Stimulated activated CD4-positive, alpha-beta T cell treated with anti-CD3 and anti-CD28 coated beads, Interleukin-4, amount 100 ng/mL, for 24 hours (primary cell): ENCODE results near the gene S100A14.
"Not testable (repeated sequence)": the region's sequence is repeated elsewhere in the genome, so short reads cannot be mapped to it uniquely, and the experiment has no call there.

Experiments
- DNase-seq: peaks from one replicate; pipeline ENCODE4 v3.0.0-alpha.2; 2020

S100A14 gene

GRCh38 chr1:153616144-153616916, at the start of gene S100A14:
Gene S100A14, minus strand, starts transcription at chr1:153616325. Its CDS starts 467 bp downstream, at chr1:153615858.
- DNase-seq: no peak

- DNase-seq: no peak
Observed at GRCh38 chr1:153663211-153663610, 47.1 kb upstream of the S100A14 start.

GRCh38 chr1:153662269-153662668, 46.1 kb upstream of the S100A14 start:
- no peak for DNase-seq

DNA sequence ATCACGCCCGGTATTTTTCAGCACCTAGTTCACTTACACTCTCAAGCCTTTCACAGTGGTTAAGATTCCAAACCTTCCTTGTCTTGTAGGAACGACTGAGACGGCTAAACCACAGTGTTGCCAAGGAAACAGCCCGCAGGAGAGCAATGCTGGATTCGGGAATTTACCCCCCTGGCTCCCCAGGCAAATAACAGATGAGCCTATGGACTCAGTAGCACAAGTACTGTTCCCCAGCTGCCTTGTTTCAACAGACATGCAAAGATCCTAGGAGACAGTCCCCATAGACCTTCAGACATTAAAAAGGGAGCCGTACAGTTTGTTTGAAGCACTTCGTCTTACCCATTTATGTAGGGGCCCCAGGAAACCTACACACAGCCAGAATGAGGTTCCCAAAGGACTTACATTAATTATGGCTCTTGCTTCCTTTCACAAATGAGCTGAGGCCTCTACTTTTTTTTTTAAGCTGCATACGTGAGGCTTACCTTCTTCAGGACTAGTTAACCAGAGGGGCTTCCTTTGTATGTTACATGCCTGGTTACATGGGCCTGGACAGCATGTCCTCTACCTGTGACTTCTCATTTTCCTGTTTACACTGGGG, 45.1 kb upstream of the S100A14 start:
- no peak for DNase-seq

DNA sequence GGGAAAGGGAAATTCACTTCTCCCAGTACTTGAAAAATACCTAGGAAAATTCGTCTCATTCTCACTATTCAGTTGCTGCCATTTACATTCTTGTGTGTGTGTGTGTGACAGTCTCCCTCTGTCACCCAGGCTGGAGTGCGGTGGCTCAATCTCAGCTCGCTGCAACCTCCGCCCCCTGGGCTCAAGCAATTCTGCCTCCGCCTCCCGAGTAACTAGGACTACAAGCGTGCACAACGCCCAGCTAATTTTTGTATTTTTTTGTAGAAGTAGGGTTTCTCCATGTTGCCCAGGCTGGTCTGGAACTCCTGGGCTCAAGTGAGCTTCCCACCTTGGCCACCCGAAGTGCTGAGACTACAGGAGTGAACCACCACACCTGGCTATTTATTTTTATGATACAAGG, 43.5 kb upstream of the S100A14 start:
- DNase-seq: no peak

GRCh38 chr1:153659175-153659534, 43.0 kb upstream of the S100A14 start:
- no peak for DNase-seq

- DNase-seq: peak; percentile 92
Observed at GRCh38 chr1:153658400-153659174, 42.5 kb upstream of the S100A14 start, which contains the start of gene SNAPIN. Gene SNAPIN, plus strand, starts transcription at chr1:153658703. Its CDS starts 41 bp downstream, at chr1:153658744.

DNA sequence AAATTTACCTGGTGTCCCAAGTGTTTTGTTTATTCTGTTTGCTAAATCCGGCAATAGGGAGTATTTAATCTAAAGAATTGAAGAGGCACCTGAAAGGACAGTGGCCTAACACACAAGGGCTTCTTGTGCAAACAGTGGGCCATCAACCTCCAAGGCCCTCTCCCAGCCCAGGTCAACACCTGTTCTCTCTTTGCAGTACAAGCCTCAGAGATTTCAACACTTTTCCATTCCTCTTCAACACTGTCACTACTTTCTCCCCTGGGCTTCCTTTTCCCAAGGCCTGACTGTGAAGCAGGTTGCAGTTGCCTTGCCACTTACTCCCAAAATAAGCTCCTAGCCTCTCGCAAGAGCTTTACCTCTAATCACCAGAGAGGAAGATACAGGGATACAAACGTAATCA, 39.2 kb upstream of the S100A14 start:
- no peak for DNase-seq

DNA sequence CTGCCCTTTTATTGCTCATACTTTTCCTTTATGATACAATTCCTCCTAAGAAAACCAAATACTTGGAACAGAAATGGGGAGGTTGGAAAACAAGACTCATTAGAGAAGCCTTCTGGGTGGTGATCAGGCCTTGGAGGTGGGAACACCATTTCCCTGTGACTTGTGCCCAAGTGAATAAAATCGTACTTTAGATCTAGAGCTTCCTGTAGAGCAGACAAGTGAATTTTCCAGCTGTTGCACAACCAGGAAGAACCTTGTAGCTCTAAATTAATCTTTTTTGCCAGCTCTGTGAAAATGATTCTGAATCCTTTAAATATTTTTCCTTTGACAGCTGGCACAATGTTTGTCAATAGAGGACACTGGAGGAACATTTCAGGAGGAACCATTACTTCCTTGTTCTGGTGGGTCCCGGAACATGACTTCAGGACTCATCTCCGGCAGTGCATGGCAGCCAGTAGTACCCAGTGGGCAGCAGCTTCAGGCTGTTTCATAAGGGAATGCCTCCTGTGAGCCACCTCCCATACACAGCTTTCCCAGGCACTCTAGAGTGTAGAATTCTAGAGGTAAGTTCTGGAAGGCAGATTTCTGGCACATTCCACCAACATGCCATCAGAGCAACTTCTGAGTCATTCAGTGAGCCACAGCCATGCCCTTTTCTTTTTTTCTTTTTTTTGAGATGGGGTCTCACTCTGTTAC, 36.8 kb upstream of the S100A14 start:
- DNase-seq: no peak

DNA sequence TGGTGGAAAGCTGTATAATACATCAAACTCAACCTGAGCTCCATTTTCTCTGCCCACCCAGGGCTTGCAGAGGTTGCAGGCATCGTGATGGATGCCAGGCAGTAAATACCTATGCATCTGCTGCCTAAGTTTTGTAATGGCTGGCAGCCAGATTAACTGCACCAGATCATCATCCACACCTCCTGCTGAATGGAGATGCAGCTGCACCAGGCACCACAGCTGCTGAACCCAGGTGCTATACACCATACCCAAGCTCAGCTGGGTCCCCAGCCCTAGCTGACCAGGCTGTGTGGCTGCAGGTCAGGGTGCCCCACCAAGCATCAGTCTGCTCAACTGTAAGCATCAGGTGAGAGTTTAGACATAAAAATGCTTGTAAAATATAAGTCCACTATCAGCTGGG, 35.6 kb upstream of the S100A14 start:
- no peak for DNase-seq

- DNase-seq: no peak
Observed at GRCh38 chr1:153649863-153650235, 33.7 kb upstream of the S100A14 start.

- DNase-seq: no peak
Observed at GRCh38 chr1:153649137-153649862, 33.2 kb upstream of the S100A14 start.

DNA sequence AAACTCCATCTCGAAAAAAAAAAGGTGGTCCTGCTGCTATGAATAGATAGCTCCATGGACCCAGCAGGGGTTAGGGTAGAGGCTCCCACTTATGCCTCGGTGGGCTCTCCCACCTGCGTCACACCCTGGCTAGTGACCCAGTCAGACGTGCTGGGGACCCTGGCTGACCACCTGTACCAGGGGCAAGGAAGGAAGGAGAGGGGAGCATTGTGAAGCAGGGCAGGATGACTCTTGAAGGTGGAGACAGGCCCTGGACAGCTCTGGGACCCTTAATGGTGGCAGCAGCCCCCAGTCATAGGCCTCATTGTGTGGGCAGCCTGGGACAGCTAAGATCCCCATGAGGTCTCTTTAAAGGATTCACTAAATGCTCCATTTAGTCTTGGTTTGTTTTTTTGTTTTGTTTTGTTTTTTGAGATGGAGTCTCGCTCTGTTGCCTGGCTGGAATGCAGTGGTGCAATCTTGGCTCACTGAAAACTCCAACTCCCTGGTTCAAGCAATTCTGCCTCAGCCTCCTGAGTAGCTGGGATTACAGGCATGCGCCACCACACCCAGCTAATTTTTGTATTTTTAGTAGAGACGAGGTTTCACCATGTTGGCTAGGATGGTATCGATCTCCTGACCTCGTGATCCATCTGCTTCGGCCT, 32.0 kb upstream of the S100A14 start:
- DNase-seq: no peak

DNA sequence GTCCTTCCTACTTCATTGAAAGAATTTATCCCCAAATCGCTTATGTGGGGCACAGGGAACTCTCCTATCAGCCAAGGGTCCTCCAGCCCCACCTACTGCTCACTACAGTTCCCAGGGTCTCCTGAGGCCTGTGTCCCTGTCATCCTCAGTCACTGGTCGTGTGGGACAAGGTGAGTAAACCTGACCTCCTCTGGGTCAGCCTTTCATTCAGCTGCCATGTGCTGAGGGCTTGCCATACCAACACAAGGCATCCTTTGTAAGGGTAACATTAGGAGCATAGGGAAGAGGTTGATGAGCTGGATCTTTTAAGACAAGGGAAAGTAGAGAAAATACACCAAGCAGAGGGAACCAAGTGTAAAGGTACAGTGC, 31.2 kb upstream of the S100A14 start:
- no peak for DNase-seq

- no peak for DNase-seq
Observed at GRCh38 chr1:153646672-153647345, 30.7 kb upstream of the S100A14 start.

DNA sequence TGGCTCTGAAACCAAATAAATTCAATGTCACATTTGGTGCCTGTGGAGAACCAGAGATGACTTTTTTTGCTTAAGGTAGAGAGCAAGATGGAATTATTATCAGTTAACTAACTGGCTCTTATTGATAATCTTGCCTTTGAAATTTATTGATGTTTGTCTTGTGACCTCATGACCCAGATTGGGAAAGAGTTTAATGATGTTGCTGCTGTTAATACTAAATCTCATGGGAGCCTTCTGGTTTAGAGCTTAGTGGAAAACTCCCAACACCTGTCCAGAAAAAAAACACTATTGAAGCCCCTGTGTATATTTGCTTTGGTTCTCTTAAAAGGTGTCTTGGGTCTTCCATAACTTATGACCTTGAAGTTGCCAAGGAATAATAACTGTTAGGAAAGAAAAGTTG, 27.7 kb upstream of the S100A14 start:
- DNase-seq: no peak

DNA sequence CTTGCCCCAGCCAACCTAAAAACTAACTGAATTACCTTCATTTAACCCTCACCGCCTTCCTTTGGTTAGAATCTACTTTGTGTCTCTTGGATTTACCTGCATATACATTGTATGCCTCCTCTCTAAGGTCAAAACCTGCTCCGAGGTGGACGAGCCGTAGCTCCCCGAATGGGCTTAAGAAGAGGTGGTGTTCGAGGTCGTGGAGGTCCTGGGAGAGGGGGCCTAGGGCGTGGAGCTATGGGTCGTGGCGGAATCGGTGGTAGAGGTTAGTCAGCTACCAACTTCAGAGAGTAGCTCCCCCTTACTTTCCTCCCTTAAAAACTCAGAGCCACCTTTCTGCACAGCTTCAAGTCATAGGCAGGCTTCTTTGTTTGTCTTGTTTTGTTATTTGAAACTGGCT, 27.0 kb upstream of the S100A14 start:
- no peak for DNase-seq

DNA sequence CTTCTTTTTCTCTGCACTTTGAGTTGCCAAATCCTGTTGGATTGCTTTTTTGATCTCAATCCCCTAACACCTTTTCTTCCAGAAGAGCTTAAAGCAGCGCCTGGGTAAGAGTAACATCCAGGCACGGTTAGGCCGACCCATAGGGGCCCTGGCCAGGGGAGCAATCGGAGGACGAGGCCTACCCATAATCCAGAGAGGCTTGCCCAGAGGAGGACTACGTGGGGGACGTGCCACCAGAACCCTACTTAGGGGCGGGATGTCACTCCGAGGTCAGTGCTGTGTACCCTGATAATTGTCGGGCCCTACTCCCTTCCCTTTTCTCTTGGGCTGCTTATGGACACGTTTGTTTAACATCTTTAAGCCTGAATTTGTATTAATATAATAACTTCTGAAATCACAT, 26.0 kb upstream of the S100A14 start:
- DNase-seq: no peak

GRCh38 chr1:153640861-153641260, 24.7 kb upstream of the S100A14 start:
- DNase-seq: no peak

GRCh38 chr1:153640213-153640612, 24.1 kb upstream of the S100A14 start:
- not testable (repeated sequence) for DNase-seq

DNA sequence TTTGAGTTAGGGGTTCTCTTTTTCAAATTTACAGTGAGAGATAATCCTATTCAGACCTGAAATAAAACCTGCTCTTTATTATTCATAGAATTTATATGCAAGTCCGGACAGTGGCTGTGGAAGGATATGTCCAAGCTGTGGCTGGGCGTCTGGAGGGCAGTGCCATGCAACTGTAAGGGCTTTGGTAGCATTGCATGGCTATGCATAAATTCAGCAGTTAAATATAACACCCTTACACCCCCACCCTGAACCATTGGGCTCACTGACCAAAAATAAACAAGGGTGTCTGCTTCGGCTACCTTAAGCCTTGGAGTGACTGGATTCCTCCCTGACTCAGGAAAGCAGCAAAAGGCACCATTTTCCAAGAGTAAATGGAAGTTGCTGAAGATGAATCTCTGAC, 23.2 kb upstream of the S100A14 start:
- DNase-seq: no peak

DNA sequence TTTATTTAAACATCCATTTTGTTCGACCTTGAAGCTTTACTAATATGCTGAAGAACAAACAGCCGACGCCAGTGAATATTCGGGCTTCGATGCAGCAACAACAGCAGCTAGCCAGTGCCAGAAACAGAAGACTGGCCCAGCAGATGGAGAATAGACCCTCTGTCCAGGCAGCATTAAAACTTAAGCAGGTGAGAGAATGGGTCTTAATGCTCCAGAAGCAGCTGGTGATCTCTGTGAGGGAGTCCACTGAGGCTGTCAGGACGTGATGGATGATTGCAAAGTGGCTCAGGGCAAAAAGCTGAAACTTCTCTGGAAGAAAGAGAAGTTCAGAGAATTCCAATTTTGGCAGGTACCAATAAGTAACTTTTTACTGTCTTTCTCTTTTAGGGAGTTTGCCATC, 22.1 kb upstream of the S100A14 start:
- no peak for DNase-seq
